Left cardiac atrium (tissue), 4 donors: Measurements from ENCODE around the gene ABHD17C. TPM values are rescaled to one million over a fixed set of nuclear protein-coding genes. Genes with fewer than 3 reads are reported as not detected.

Experiments
- ATAC-seq, 2 donors: fragments of 200-7000 bp; cut with Tn5 transposase; one replicate each; pipeline ENCODE4 v1.9.1; 2020; ENCODE audit warnings: mild to moderate bottlenecking in 2 of 2, moderate library complexity in 2 of 2
- DNase-seq: peaks from one replicate; pipeline ENCODE4 v3.0.0-alpha.2; 2020
- intact Hi-C, 2 donors: fragments of 100-400 bp; cut with DNase I; formaldehyde crosslinking; loops; one replicate each; pipeline versions ENCODE4 v1.14.1 to v1.15.1; 2022 to 2023
- total RNA-seq, 2 donors: library from RNA; stranded (reverse); fragmentation: NEBNext Ultra II Directional; extraction: Animal tissue kit (Norgen Biotek cat#: 25700); gene quantifications; one replicate each; pipeline ENCODE4 v1.2.1, GENCODE V29; 2021
- donor health status: DM: no; HTN: yes; CAD: no.
- donor health status: DM: no; HTN: yes; CAD: no; lungs with severe emphysema.
- donor health status: DM: yes; HTN: yes; CAD: no.
- donor health status: Dilated cardiomyopathy.

Gene ABHD17C
- total RNA-seq, 2 donors from 2014 or later, result 3.3 to 5.3 TPM

GRCh38 chr15:80801891-80802680, 107.0 kb downstream of the ABHD17C start:
- ATAC-seq, result peak in 1 of 2 donors; percentile 79
- intact Hi-C loops, result no loop called here
- DNase-seq, result peak; percentile 73

- DNase-seq, result no peak
- intact Hi-C loops, result no loop called here
- ATAC-seq, result no peak
Measured at GRCh38 chr15:80803580-80804525, 108.7 kb downstream of the ABHD17C start.

- no peak for ATAC-seq
- intact Hi-C loops, result no loop called here
- no peak for DNase-seq
Measured at GRCh38 chr15:80804970-80805495, 109.9 kb downstream of the ABHD17C start.

Other genes with a start within 250 kb of the ABHD17C start
- gene CEMIP, start 84.1 kb downstream of the ABHD17C start, total RNA-seq, result 1 to 10 TPM in 1 of 2 donors, under 1 TPM in 1; 0.44 to 1.6 TPM